H4 (cell line): Measurements from ENCODE around the gene DTHD1. TPM values are rescaled to one million over a fixed set of nuclear protein-coding genes. Genes with fewer than 3 reads are reported as not detected.

Experiments used
- DNase-seq: peaks from one replicate; pipeline ENCODE4 v3.0.0-alpha.2; 2015; ENCODE audit warnings: low spot score
- total RNA-seq: library from RNA; depleted of rRNA; stranded (reverse); fragments of >200 nt; shearing (Covaris generic); gene quantifications from 2 replicates; pipeline ENCODE4 v1.2.3, GENCODE V29; 2014

Gene DTHD1
- total RNA-seq, 1 experiment from 2014 or later = not detected

DNA sequence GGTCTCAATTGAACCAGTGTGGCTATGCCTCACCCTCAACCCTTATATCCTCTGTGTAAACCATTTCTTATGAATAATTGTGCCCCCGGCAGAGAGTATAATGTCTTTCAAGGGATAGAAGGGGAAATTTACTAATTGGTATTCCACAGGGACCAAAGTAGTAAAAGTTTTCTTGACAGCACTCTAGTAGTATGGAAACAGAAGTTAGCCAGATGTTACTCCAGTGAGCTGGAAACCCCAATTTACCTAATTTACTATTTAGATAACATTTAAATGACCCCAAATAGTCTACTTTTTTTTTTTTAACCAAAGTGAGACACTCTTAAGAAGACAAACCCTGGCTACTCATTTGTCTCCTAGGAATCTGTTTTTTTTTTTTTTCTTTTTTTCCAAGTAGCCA lies 32.3 kb downstream of the DTHD1 start:
- no peak for DNase-seq

DNA sequence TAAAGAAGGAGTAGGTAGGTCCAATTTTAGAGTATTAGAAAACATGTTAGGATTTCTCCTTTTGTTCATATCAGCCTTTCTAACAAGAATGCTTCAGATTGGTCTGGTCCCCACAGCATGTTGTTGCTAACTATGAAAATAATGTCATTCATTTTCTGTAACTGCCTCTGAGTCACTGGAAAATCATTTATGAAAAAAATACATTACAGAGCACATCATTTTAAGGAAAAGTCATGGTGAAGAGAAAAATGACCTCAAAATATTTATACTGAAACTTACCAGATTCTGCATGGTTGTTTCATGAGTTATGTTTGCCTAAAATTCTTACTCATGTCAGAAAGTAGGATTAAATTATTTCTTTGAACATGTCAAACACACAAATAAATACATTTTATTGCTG lies 35.2 kb downstream of the DTHD1 start:
- DNase-seq = no peak

DNA sequence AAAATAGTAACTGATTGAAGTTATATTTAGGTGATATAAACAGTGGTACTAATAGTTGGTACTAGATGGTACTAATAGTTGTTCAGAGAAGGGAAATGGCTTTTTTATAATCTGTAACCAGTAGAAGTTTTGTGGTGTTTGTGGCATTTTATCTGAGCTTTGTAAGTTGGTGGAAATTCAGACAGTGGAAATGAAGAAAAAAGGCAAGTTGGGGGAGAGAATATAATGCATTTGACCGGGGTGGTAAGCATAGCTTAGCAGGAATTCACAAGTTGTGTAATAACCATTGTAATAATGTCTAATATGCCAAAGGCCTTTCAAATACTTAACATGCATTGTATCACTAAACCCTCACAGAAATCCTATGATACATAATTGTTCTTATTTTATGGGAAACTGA lies 36.3 kb downstream of the DTHD1 start:
- DNase-seq = no peak

DNA sequence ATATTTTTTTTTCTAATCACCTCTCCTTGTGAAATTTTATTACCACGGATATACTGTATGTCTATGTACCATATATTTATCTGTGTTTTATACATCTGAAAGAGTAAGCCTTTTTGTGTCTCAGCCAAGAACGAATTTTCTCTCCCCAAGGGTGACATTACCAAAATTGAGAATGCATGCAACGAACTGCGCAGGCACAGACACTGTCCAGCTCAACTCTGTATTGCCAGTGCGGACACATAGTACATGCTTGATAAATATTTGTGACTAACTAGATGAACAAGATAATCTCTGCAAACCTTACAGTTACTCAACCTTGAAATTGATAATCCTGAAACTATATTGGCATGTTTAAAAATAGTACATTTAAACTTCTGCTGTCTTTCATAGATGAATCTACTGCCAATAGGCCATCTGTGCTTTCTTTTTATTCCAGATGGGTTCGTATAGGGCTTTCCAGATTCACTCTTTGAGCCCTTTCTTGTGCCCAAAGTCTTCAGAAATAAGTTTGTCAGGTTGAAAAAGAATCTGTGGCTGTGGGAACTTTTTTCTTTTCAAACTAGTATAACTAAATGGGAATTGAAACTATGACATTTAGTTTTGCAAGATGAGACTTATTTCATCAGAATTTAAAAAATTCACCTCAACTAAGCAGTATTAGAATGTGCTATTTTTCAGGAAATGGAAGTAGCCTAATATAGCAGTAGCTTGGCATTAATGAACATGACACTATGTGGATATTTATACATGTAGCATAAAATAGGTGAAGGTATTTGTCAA lies 38.9 kb downstream of the DTHD1 start:
- DNase-seq = no peak

DNA sequence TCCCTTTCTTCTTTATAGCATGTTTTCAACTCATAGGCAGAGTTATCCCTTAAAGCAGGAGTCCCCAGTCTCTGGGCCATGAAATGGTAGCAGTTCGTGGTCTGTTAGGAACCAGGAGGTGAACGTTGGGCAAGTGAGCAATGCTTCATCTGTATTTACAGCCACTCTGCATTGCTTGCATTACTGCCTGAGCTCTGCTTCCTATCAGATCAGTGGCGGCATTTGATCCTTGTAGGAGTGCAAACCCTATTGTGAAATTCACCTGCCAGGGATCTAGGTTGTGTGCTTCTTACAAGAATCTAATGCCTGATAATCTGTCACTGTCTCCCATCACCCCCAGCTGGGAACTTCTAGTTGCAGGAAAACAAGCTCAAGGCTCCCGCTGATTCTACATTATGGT lies 39.8 kb downstream of the DTHD1 start:
- no peak for DNase-seq

DNA sequence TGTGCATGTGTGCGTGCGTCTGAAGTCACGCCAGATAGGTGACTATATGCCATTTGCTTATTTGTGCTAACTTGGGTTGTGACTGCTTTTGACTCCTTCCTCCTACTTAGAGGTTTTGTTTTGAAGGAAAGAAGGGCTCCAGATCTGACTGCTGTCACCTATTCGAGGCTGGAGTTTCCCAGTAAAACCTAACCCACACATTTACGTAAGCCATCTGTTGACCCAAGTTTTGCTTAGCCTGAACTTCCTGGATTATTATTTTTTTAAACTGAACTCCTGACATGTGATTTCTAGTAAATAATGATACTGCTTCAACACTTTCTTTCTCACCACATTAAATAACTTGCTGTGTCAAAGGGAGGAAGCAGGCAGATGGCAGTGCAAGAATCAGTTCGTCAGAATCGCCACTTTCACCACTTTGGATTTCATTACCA lies 41.5 kb downstream of the DTHD1 start:
- no peak for DNase-seq

DNA sequence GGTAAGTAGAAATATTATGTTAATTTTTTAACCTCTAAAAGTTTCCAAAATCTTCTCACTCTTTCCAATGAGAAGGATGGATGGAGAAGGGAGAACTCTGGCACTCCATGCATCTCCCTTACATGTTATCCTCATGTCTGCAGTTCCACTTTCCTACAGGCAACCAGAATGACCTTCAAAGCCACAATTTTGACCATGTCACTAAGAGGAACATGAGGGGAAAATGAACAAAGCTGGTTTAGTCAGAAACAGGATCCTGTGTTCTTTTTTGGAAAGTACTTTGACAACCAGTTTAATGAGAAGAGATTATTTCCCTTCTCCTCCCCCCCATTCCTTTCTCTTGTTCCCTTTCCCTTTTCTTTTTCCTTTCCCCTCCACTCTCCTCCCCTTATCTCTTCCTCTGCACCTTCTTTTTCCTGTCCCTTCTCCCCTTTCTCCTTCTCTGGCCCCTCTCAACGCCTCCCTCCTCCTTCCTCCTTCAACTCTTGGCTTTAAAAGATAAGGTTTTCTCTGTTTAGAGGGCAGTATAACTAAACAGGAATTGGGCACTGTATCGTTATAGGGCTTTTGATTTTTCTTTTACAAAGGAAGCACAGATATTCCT lies 42.5 kb downstream of the DTHD1 start:
- no peak for DNase-seq

DNA sequence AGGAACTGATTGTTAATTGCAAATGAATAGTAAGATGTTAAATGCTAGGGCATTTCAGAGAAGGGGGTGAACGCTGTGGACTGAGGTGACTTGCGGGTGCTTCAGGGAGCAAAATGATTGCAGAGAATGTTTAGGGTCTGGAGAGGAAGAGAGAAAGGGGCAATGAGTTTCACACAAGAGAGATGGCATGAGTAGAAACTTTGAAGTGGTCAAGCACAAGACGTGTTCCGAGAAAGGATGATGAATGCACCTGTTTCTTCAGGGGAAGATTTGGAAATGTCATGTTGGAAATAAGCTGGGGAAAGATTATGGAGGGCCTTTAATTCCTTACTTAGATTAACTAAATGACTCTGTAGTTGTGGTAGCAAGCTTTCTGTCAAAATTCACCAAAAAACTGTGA lies 43.4 kb downstream of the DTHD1 start:
- DNase-seq = no peak

DNA sequence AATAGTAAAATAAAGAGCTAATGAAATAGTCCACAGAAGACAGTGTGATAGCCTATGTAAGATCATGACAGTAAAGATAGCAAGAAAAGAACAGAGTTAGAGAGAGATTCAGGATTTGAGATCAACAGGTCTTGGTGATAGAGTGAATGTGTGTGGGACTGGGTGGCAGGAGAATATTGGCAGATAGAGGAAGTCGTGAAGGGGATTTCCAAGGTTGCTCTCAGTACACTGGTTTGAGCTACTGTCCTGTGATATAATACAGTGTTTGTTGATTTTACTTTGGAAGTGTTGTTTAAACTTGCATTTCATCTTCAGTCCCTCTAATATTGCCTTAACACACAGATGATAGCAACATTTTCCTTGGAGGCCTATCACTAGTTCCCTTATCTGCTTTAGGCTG lies 44.1 kb downstream of the DTHD1 start:
- no peak for DNase-seq

DNA sequence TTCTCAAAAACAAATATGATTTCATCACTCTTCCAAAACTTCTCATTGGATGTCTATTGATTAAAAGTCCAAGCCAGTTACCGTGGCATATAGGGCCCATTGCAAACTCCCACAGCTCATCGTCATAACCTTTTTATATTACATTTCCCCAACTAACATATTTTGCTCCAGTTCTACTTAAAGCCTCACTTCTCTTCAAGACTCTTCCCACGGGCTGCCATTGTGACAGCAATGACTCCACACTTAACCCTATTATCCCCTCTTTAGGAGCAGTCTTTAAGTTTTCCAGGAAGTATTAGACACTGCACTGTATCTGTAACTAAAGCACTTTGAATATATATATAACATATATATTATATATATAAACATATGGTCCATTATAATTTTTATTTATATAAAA lies 44.5 kb downstream of the DTHD1 start:
- no peak for DNase-seq

DNA sequence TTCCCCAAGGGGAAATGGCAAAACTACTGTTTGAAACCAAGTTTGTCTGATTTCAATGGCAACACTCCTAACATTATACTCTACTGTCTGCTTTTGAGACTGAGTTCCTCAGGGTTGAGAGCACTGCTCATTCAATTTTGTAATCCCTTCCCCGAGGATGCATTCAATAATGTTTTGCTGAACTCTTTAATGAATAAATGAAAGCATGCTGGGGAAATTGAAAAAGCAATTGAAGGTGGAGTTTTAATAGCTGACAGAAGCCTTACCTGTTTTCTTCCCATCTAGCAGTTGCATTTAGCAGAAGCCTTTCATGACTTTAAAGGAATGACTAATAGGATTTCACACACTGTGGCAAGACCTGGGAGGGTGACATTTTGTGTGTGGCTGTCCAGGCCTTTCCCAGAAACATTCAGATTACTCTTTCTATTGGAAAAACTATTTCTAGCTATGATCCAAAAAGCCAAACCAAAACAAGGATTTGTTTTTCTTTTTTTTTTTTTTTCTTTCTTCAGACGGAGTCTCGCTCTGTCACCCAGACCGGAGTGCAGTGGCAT lies 45.1 kb downstream of the DTHD1 start:
- no peak for DNase-seq

DNA sequence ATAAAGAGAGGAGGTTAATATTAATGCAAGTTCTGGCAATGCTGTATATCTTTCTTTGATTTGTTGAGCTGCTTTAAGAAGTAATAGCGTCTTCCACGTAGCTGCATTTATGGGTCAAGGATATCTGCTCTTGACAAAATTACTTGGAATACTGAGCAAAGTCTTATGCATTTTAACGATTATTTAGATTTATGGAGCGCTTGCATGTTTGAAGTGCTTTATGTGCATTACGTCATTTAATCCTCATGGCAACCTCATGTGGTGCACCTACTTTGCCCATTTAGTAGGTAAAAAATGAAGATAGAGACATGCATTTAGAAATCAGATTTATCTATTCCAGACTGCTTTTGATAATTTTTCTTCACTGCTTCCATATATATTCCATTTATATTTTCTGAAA lies 46.0 kb downstream of the DTHD1 start:
- no peak for DNase-seq

DNA sequence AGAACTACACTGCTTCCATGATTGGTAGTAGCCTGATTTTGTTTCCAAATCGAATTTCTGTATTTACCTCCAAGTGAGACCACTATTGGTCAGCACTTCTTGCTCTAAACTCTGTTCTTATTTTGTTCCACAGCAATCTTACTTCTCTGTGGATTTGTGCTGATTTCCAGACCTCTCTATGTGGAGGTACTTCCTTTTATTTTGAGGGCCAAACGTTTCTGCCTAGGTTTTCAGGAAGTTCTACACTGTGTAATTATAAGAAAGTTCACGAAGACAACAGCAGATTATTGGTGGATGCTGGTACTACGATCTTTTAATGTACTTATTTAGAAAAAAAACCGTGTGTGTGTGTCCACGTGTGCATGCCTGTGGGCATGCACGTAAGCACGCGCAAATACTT lies 46.7 kb downstream of the DTHD1 start:
- DNase-seq = no peak

DNA sequence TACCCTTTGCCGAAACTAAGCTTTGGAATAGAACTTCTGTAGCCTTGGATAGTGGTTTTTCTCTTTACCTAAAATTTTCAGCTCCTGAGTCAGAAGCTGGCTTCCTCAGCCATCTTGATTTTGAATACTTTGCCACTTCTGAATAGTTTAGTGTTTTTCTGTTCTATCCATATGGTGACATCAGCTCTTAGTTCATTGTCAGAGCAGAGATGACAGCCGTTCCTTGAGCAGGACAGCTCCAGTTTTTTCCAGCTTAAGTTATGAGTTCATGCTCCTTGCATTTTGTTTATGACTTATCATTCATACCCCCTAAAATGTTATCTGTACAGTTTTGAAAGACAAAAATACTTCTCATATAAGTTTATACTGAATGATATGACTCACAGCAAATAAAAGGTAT lies 47.8 kb downstream of the DTHD1 start:
- no peak for DNase-seq

DNA sequence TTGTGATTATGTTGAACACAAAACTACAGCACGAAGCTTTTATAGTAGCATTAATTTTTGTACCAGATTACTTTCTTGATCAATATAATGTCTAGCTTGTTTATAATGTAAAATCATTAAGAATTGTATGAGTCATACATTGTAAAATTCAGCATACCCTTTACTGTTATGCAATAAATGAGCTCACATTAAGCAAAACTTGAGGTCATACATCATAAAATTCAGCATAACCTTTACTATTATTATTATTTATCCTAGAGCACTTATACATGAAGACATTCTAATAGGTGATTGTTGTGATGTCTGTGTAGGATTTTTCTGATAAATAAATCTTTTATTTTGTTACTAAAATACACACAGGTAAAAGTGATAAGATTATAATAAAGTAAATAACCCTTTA lies 49.4 kb downstream of the DTHD1 start:
- no peak for DNase-seq

DNA sequence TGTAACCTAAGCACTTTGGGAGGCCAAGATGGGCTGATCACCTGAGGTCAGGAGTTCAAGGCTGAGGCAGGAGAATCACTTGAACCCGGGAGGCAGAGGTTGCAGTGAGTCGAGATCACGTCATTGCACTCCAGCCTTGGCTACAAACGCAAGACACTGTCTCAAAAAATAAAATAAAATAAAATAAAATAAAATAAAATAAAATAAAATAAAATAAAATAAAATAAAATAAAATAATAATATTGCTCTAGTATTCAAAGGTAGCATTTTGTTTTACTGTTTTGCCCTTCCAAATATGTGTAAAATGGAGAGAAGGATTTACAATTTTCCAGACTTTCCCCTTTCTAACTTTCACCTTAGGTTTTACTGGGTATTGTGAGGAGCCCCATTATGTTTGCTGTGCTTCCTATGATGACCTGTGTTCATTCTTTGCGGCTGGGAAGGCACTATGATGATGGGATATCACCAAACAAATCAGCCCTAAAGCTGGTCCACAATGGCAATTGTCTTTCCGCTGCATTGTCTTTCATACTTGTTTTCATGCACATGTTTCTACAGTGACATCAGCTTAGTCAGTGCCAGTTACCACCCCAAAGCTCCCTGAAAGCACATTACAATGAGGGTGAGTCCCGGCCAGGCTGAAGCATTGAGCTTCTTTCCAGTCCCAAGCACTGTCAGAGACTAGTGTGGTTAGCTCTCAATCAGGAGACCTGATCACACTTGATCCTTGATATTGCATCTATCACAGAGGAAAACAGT lies 50.8 kb downstream of the DTHD1 start:
- DNase-seq = no peak

DNA sequence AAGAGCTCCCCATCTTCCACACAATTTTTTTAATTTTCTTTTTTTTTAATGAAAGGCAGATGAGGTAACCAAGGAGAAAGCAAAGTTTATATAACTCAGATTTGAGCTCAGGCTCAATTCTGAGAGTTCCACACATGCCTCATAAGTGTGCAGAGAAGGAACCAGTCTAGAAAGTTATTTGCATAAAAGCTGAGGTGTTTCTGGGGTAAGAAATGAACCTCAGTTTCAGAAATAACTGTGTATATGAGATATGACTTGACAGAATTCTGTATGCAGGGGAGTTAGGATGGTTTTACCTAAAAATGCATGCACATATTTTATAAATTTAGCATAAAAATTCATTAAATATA lies 51.3 kb downstream of the DTHD1 start:
- DNase-seq = no peak

DNA sequence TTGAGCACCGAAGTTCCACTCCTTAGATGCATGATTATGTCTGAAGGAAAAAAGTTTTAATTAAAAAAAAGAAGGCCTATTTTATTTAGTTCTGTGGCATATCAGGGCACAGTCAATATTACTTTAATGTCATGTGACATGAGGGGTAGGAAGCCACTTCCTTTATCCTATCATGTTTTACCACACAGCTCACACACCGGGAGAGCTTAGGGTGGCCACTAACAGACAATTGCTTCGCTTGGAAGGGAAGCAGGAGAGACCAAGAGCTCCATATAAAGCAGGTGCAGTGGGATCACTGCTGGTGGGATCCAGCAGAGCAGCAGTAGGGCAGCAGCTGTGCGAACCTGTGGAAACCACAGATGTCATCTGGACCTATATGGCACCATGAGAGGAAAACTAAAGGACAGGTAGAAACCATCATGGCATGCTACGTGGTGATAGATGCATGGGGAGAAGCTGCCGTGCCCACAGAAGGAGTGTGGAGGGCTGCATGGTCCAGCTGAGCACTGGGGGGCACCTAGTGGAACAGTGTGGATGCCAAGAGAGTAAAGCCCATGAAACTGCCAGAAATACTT lies 52.0 kb downstream of the DTHD1 start:
- no peak for DNase-seq

DNA sequence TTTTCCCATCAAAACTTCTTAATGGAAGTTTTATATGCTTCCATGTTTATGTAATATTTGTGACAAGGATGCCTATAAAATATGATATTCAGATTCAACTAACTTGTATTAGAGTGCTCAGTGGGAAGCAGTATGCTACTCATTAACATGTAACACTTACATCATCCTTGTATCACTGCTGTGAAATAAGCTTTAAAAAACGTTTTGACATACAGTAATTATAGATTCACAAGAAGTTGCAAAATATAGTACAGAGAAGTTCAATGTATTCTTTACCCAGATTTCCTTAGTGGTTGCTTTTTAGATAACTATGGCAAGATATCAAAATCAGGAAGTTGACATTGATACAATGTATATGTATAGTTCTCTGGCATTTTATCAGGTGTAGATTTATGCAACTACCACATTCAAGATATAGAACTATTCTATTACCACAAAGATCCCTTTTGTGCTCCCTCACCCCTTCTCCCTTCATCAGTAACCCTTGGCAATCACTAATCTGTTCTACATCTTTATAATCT lies 56.3 kb downstream of the DTHD1 start:
- DNase-seq = no peak

DNA sequence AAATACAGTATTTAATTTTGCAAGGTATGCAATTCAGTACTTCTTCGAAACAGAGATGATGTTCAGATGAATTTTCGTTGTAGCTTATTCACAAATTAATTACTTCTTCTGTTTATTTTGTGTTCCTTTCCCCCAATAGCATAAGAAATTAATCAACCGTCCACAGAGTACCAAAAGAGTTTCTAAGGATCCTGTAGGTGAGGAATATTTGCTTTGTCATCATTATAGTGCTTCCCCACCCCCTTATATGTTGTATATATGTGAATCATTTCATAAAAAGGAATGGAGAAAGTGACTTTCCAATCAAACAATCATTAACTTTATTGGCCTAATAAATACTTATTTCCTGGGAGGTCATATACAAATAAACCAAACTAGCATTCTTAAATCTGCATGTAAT lies 57.6 kb downstream of the DTHD1 start:
- DNase-seq = no peak

DNA sequence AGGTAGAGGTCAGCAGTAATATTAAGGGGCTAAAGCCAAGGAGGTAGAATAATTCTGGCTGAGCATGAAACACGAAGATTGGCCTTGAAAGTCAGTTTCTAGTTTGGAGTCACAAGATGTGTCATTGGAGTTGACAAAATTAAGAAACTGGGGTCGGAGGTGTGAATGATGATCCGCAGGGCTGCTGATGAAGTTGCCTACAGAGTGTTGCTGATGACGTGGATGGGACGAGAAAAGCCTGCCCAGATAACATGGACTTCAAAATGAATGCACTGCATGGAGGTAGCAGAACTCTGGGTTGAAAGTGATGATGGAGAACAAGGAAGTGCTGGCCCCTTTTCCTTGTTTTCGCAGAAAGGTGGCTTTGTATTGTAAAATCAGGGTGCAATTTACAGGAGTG lies 60.5 kb downstream of the DTHD1 start:
- no peak for DNase-seq

DNA sequence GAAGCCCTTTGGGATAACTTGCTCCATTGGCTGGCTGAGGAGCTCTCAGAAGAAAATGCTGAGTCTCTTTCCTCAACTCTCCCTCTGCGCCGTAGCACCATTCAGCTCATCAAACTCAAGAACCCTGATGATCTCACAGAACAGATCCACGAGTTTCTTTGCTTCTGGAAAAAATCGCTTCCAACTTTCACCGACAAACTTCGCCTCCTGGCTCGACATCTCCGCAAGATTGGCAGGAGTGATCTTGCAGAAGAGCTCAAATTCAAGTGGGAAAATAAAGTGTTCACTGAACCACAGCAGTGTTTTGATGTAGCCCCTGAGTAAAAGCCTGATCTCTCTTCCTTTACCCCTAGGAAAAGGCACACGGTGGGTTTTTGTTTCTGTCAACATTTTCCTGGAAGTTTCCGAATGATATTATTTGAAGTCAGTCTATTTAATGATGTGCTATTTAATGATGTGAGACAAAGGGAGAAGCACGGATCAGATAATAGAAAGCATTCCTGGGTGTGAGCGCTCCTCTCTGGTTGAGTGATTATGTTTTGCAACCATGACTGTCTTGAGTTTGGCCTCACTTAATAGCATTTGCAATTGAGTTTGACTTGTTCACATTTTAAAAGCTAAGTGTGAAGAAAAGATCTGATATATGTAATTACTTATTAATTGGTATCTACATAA lies 62.2 kb downstream of the DTHD1 start:
- no peak for DNase-seq
